GM23338 (cell line): ENCODE measurements around the gene AGBL5.

ENCODE experiments used
- CTCF ChIP-seq, 2 experiments: fragments of 200-600 bp in 1 of 2; sonication (generic) in 1 of 2; conservative IDR thresholded peaks; 2 replicates each; pipeline versions ENCODE4 v1.5.1 to v1.6.1; 2016 to 2017; ENCODE audit warnings: antibody characterized with exemption in 2 of 2, low read depth in 2 of 2, mild to moderate bottlenecking in 2 of 2, moderate library complexity in 1 of 2
- POLR2AphosphoS5 ChIP-seq: IDR thresholded peaks from 2 replicates; pipeline ENCODE4 v1.6.1; 2016; ENCODE audit warnings: antibody characterized with exemption, low read depth
- REST ChIP-seq: IDR thresholded peaks from one replicate; pipeline ENCODE4 v1.6.1; 2018; ENCODE audit warnings: antibody characterized with exemption; ENCODE audit not compliant: unreplicated experiment
- ZNF331 ChIP-seq: fragments of 250-450 bp; sonication (Bioruptor Pico); IDR thresholded peaks from 2 replicates; pipeline ENCODE4 v1.5.0; 2020; ENCODE audit warnings: low read depth, mild to moderate bottlenecking, moderate library complexity

- TF ChIP-seq ZNF331 (no peak), CTCF (conservative IDR thresholded peaks at IDR 0.05; ENCODE audit: low read depth in 2 of 2) (no peak), POLR2AphosphoS5 (no peak), REST (no peak)
Observed at GRCh38 chr2:27025281-27025800, 26.1 kb upstream of the AGBL5 start.
